ENCODE data around the gene ZNF184.

The ZNF184 gene

GRCh38 chr6:27472617-27473400 lies at the start of gene ZNF184:
Gene ZNF184 (minus strand): TSS chr6:27473105. CDS start chr6:27472294, 811 bp downstream.
- peak; percentile 87 for DNase-seq

- DNase-seq = peak; percentile 69
Observed at GRCh38 chr6:27518881-27519795, 46.2 kb upstream of the ZNF184 start.

- no peak for DNase-seq
Observed at GRCh38 chr6:27517928-27518787, 45.3 kb upstream of the ZNF184 start.

- DNase-seq = no peak
Observed at GRCh38 chr6:27517238-27517637, 44.3 kb upstream of the ZNF184 start.

- peak; percentile 27 for DNase-seq
Observed at GRCh38 chr6:27514906-27515495, 42.1 kb upstream of the ZNF184 start.

- no peak for DNase-seq
Observed at GRCh38 chr6:27512525-27512924, 39.6 kb upstream of the ZNF184 start.

GRCh38 chr6:27507041-27507956 lies 34.4 kb upstream of the ZNF184 start:
- DNase-seq = no peak

- peak; percentile 60 for DNase-seq
Observed at GRCh38 chr6:27505209-27506027, 32.5 kb upstream of the ZNF184 start.

- peak; percentile 85 for DNase-seq
Observed at GRCh38 chr6:27503436-27504030, 30.6 kb upstream of the ZNF184 start.

GRCh38 chr6:27502508-27503435 lies 29.9 kb upstream of the ZNF184 start:
- DNase-seq = peak; percentile 73

- DNase-seq = no peak
Observed at GRCh38 chr6:27501187-27501586, 28.3 kb upstream of the ZNF184 start.

- no peak for DNase-seq
Observed at GRCh38 chr6:27500177-27500576, 27.3 kb upstream of the ZNF184 start.

GRCh38 chr6:27495386-27496135 lies 22.7 kb upstream of the ZNF184 start:
- peak; percentile 46 for DNase-seq

GRCh38 chr6:27494987-27495385 lies 22.1 kb upstream of the ZNF184 start:
- DNase-seq = no peak

- no peak for DNase-seq
Observed at GRCh38 chr6:27494103-27494502, 21.2 kb upstream of the ZNF184 start.

- DNase-seq = no peak
Observed at GRCh38 chr6:27492631-27493190, 19.8 kb upstream of the ZNF184 start.

- peak; percentile 91 for DNase-seq
Observed at GRCh38 chr6:27479319-27480182, 6.6 kb upstream of the ZNF184 start.

All from activated T-cell treated with anti-CD3 and anti-CD28 coated beads, Interleukin-2, amount 50 U/mL, for 1 hour (primary cell).